Progenitor cell of endocrine pancreas (in vitro differentiated cells): ENCODE data around the gene SLC9A9. TPM values are rescaled to one million over a fixed set of nuclear protein-coding genes. Genes with fewer than 3 reads are reported as not detected.

Experiments
- DNase-seq: peaks from one replicate; pipeline ENCODE4 v3.0.0; 2021; ENCODE audit warnings: low spot score; ENCODE audit not compliant: unreplicated experiment
- H3K27ac Mint-ChIP-seq: 2 replicates; pipeline ENCODE4 v1.8.0; 2021; ENCODE audit warnings: mild to moderate bottlenecking, moderate library complexity, mixed read lengths
- H3K27me3 Mint-ChIP-seq: 2 replicates; pipeline ENCODE4 v1.8.0; 2021; ENCODE audit warnings: mixed read lengths
- H3K36me3 Mint-ChIP-seq: 2 replicates; pipeline ENCODE4 v1.8.0; 2022; ENCODE audit warnings: mixed read lengths; ENCODE audit not compliant: insufficient read depth
- H3K4me1 Mint-ChIP-seq: 2 replicates; pipeline ENCODE4 v1.8.0; 2021; ENCODE audit warnings: low read depth, mixed read lengths
- H3K4me3 Mint-ChIP-seq: 2 replicates; pipeline ENCODE4 v1.8.0; 2021; ENCODE audit warnings: low read depth, mild to moderate bottlenecking, moderate library complexity, mixed read lengths
- H3K9me3 Mint-ChIP-seq: 2 replicates; pipeline ENCODE4 v1.8.0; 2021; ENCODE audit warnings: low read depth, mixed read lengths
- total RNA-seq: library from RNA; stranded (reverse); gene quantifications from 2 replicates; pipeline ENCODE4 v1.2.1, GENCODE V29; 2021
- TF ChIP-seq, protein P1 (sequence below): fragments of 200-600 bp; sonication (generic); IDR thresholded peaks from one replicate; pipeline ENCODE4 v1.5.0; 2021; ENCODE audit warnings: antibody characterized with exemption, mild to moderate bottlenecking; ENCODE audit not compliant: unreplicated experiment

Gene SLC9A9
- total RNA-seq, 1 donor from 2014 or later: 0.17 TPM

DNA sequence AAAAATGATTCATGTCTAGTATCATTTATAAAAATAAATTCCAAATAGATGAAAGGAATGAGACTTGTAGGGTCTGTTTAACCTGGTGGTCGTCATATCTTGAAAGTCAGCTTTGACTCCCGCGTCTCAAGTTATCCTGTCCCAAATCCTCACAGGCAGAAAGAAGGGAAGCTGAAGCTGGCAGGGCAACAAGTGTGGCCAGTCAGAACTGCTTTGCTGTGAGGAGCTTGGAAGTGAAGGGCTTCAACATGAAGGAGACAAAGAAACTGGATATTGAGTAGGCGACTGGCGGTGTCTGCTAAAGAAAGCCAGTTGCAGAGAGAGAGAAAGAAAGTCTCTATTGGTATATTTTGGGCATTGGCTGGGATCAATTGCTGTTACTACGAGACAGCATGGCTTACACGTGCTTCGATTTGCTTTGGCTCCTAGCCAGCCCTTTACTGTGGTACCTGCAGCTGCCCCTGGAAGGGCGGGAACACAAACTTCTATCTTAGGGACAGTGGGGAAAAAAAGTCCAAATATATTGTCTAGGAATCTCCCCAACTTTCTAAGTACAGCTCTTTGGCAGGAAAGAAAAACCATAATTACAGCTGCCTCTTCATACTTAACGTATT lies 621.5 kb downstream of the SLC9A9 start:
- TF ChIP-seq, protein P1, sequence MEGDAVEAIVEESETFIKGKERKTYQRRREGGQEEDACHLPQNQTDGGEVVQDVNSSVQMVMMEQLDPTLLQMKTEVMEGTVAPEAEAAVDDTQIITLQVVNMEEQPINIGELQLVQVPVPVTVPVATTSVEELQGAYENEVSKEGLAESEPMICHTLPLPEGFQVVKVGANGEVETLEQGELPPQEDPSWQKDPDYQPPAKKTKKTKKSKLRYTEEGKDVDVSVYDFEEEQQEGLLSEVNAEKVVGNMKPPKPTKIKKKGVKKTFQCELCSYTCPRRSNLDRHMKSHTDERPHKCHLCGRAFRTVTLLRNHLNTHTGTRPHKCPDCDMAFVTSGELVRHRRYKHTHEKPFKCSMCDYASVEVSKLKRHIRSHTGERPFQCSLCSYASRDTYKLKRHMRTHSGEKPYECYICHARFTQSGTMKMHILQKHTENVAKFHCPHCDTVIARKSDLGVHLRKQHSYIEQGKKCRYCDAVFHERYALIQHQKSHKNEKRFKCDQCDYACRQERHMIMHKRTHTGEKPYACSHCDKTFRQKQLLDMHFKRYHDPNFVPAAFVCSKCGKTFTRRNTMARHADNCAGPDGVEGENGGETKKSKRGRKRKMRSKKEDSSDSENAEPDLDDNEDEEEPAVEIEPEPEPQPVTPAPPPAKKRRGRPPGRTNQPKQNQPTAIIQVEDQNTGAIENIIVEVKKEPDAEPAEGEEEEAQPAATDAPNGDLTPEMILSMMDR: no peak
- no peak for DNase-seq
- no peak overlapping the region for H3K27ac Mint-ChIP-seq
- H3K9me3 Mint-ChIP-seq: no peaks in the 10 kb centered on the region
- no peaks in the 10 kb centered on the region for H3K36me3 Mint-ChIP-seq
- no peak overlapping the region for H3K4me3 Mint-ChIP-seq
- peaks cover 4% of the 10 kb centered on the region for H3K4me1 Mint-ChIP-seq
- H3K27me3 Mint-ChIP-seq: no peaks in the 10 kb centered on the region

DNA sequence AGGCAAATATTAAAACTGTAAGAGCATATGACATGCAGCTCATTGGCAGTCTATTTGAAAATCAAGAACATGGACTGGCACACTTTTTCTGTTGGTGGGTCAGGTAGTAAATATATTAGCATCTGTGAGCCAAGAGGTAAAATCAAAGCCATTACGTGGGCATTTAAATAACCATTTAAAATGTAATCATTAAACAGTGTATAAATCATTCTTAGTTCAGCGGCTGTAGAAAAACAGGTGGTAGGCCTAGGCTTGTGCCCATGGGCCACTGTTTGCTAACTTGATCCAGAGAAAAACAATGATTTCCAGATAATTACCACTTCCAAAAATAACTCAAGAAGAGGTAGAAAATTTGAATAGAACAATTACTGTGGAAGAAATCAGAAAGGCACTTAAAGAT lies 623.6 kb downstream of the SLC9A9 start:
- H3K4me1 Mint-ChIP-seq: peaks cover 7% of the 10 kb centered on the region
- no peak overlapping the region for H3K4me3 Mint-ChIP-seq
- TF ChIP-seq, protein P1: no peak
- no peaks in the 10 kb centered on the region for H3K36me3 Mint-ChIP-seq
- no peak for DNase-seq
- H3K9me3 Mint-ChIP-seq: no peaks in the 10 kb centered on the region
- H3K27me3 Mint-ChIP-seq: no peaks in the 10 kb centered on the region
- H3K27ac Mint-ChIP-seq: no peak overlapping the region

DNA sequence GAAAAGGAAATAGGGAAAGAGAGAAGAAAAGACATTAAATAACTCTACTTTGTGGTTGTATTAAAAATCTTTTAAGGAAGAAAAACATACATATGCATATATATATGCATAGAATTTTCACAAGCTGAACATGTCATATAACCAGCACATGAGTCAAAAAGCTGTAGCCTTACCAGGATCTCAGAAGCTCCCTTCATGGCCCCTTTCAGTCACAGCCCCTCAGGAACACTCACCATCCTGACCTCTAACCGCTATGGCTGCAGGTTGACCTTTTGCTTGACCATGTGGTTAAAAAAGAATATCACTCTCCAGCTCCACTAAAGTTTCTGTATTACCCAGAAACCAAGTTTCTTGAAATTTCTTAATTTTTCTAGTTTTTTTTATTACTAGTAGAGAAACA lies 625.3 kb downstream of the SLC9A9 start:
- no peak overlapping the region for H3K27ac Mint-ChIP-seq
- H3K4me3 Mint-ChIP-seq: no peak overlapping the region
- no peaks in the 10 kb centered on the region for H3K36me3 Mint-ChIP-seq
- H3K9me3 Mint-ChIP-seq: no peaks in the 10 kb centered on the region
- H3K4me1 Mint-ChIP-seq: peaks cover 7% of the 10 kb centered on the region
- no peaks in the 10 kb centered on the region for H3K27me3 Mint-ChIP-seq
- TF ChIP-seq, protein P1: no peak
- DNase-seq: no peak

DNA sequence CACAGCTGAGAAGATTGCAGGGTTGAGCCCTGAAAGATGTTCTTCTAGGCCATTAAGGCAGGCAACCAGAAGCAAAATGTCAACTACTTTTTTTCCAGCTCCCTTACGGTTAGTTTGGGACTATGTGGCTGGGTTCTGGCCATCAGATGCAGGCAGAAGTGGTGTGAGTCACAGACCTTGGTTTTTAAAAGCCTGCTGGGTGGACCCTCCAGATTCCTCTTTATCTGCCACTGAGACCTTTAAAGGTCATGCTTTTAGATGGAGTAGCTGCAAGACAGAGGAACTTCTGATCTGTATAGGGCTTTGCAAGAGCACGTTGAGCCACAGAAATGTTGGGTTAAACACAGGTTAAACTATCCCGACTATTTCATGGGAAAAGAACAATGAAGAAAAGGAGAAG lies 625.8 kb downstream of the SLC9A9 start:
- H3K27ac Mint-ChIP-seq: no peak overlapping the region
- no peaks in the 10 kb centered on the region for H3K36me3 Mint-ChIP-seq
- DNase-seq: no peak
- H3K4me1 Mint-ChIP-seq: peaks cover 7% of the 10 kb centered on the region
- no peaks in the 10 kb centered on the region for H3K9me3 Mint-ChIP-seq
- TF ChIP-seq, protein P1: no peak
- no peak overlapping the region for H3K4me3 Mint-ChIP-seq
- H3K27me3 Mint-ChIP-seq: no peaks in the 10 kb centered on the region

DNA sequence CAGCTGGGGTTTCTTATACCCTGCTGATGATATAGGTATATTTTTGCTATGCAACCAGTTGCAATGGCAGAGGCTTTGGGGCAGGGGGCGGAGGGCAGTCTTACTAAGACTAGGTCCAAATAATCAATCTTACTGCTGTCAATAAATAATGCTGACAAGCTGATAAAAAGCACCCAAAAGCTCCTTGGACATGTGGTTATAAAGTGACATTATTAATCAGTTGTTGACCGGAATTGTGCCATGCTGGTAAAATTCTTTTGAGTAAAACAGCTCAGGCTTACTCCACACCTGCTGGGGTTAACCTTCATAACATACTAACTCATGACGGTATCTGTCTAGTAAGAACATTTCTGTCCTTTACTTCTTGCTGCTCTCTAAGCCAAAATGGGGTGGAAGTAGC lies 626.8 kb downstream of the SLC9A9 start:
- no peak overlapping the region for H3K4me3 Mint-ChIP-seq
- H3K27me3 Mint-ChIP-seq: no peaks in the 10 kb centered on the region
- H3K27ac Mint-ChIP-seq: no peak overlapping the region
- no peak for DNase-seq
- no peaks in the 10 kb centered on the region for H3K9me3 Mint-ChIP-seq
- H3K4me1 Mint-ChIP-seq: peaks cover 9% of the 10 kb centered on the region
- TF ChIP-seq, protein P1: no peak
- H3K36me3 Mint-ChIP-seq: no peaks in the 10 kb centered on the region
